NCI-H226 (cell line): ENCODE data around the gene AIG1.

Experiments
- DNase-seq: peaks from one replicate; pipeline ENCODE4 v3.0.0-alpha.2; 2015

AIG1 gene

DNA sequence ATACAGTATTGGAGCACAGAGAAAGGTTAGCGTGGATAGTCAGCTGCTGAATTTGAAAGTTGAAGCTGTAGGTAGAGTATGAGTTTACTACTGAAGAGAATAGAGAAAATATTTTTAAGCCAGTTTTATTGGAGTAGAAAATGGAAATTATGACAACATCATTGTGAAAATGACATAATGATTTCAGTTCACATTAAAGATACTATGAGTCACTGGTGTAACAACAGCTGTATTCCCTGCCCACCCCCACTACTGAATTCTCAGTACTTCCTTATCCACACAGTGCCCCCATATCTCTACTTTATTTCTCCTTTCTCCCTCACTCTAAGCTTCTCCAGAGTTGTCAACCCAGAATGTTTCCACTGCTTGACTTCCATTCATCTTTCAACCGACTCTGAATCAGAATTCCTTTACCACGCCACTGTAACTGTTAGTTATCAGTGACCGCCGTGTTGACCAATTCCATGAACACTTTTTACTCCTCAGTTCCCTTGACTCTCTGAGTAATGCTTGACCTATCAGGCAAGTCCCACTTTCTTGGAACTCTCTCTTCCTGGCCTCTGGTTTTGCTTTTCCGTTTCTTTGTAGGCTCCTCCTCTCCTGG is 139.6 kb downstream of the AIG1 start:
- DNase-seq, result no peak

DNA sequence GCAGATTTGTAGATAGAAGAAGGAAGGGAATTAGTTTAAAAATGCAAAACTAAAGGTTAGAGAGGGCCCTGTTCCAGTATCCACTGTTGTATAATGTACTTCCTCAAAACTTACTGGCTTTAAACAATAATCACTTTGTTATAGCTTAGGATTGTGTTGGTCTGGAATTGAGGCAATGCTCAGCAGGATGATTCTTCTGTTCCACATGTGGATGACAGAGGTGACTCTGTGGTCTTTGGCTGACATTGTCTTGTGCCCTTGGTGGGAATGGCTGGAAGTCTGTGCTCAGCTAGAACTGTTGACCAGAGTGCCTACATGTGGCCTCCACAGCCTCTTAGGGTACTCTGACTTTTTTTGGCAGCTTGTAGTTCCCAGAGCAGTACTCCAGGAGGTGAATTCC is 143.4 kb downstream of the AIG1 start:
- no peak for DNase-seq

DNA sequence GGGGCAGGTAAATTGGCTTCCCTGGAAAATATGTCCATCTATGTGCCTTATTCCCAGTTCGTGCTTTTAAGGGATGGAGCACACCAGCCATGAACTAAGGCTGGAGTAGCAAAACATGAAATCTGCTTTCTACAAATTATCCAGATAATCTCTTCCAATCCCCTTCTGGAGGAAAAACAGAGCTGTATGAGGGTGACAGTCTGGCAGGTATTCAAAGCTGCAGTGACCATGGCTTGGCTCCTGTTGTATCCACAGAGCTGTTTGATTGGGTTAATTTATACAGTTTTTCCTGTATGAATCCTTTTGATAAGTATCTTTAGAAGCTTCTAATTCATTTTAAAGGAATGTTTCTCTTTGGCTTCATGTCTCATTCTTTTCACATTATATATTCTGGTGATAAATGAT is 144.4 kb downstream of the AIG1 start:
- DNase-seq, result no peak

DNA sequence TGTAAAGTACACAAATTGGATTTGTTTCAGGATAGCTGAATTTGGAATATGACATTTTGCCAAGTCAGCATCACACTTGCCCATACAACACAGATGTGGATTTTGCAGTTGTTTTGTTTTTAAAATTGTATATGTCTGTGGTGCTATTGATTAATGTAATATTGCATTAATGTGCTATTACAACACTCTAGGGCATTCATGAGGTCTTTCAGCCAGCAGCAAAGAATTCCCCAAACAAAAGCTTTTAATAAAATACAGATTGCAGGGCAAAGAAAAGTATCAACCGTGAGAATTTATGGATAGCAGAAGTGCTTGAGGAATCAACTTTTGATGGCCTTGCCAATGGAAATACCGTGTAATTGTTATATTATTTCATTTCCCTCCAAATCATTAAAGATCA is 144.9 kb downstream of the AIG1 start:
- no peak for DNase-seq

DNA sequence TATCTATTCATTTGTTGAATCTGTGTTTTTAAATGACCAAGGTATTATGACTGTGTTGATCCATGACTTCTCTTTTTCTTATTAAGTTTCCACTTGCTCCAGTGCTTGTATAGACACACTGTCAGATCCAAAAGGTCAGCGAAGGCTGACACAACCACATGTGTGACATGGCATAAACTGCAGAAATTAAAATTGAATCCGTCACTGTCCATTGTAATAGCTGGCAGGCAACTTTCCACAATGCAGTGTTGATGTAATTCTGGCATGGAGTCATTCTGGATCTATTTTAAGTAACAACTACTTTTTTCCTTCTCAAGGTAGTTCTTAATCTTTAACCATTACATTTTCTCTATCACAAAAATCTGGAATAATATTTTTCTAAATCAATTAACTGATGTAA is 145.3 kb downstream of the AIG1 start:
- no peak for DNase-seq

DNA sequence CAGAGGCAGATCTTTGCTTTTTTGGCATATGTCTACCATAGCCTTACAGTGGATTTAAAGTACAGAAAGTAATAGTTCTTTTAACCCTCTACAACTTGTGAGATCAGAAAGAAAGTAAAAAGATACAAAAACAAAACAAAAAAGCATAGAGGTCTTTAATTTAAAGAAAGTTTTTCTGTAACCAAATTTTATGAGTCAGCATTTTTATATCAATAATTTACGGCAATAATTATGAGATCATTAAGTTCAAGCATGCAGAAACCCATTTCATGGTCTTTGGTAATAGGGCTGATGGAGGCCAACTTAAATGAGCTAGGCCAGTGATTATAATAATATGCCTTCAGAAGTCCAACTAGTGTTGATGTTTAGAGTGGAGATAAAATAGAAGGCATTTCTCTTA is 145.9 kb downstream of the AIG1 start:
- no peak for DNase-seq

DNA sequence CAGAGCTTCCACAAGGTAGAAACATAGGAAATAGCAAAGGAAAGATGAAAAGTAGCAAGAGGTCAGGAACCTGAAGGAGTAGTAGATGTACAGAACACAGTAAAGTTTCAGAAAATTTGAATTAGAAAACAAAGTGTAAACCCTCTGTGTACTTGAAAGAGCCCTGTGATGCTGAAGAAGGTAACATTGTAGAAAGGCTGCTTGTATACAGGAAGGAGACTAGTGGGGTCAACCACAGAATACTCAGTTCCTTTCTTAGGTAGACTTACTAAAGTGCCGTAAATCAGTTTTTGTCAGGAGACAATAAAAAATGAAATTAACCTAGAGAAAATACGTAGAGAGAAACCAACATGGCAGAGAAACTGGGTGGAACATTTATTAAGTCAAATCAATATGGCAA is 149.7 kb downstream of the AIG1 start:
- no peak for DNase-seq

DNA sequence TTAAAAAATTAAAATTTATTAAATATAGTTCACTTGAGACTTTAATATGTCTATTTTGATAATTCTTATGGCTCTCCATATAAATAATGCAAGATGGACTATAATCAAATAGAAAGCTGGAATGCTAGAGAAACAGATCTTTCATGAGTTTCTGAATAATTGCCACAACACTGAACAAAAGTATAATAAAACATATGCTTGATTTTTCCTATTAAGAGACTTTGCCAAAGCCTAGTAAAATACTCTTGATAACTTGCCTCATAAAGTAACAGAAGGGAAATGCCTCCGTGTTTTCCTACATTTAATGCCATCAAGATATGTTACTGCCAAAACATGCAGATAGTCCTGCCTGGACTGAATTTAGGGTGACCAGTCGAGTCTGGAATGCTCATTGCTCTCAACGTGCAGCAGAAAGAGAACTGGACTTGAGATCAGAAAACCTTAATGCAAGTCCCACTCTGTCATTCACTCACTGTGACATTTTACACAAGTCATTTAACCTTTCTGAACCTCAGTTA is 153.2 kb downstream of the AIG1 start:
- no peak for DNase-seq

DNA sequence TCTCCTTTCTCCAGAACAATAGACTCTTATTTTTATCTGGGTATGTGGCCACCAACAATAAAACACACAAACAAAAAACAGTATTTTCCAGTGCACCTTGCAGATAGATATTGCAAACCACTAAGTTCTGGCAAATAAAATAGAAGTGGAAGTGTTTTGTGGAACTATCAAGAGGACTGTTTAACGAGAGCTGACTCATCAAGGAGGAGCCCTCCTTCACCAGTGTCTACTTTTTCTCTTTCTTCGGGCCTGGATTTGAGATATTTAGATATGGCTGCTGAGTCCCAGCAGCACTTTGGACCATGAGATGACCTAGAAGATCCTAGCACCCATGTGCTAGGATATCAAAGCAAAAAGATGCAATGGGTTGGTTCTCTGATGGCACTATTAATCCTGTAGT is 154.7 kb downstream of the AIG1 start:
- DNase-seq, result no peak

DNA sequence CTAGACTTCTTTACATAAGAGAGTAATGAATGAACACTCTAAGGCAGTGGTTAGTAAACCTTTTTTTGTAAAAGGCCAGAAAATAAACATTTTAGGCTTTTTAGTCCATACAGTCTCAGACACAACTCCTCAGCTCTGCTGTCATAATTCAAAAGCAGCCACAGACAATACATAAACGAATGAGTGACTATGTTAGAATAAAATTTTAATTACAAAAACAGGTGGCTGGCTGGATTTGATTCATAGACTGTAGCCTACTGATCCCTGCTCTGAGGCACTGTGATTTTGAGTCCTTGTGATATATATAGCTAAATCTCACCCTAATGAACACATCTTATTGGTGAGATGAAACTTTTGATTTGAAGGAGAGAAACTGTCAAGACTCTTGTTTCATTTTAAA is 155.1 kb downstream of the AIG1 start:
- no peak for DNase-seq

DNA sequence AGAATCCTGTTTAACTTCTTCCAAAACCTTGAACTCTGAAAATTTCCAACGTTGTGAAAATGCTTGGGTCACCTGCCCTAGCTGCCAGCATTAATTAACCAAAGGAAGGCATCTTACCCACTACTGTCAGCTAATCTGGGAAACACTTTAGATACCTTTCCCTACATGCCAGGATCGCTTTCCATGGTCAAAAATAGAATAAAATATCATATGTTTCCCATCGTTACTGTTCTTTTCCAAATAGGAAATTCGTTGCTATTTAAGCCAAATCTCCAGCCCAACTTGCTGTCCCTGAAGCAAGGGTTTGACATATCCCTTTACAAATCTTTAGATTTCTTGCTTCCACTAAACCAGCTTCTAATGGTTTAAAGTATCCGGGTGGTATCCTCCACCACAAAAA is 157.5 kb downstream of the AIG1 start:
- DNase-seq, result no peak

DNA sequence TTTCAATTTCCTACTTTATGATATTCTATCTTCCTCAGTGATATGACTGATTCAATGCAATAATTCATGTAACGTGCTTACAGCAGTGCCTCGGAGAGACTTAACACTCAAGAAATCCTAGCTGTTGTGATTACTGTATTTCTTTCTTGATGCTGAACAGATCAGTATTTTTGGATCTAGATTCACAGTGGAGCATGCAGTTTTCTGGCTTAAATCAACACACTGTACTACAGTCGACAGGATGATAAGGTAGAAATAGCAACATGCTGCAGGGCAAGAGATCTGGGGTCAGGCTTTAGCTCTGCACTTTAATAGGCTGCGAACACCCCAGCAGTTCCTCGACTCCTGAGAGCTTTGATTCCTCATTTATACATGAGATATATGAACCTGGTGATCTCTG is 161.0 kb downstream of the AIG1 start:
- DNase-seq, result no peak

DNA sequence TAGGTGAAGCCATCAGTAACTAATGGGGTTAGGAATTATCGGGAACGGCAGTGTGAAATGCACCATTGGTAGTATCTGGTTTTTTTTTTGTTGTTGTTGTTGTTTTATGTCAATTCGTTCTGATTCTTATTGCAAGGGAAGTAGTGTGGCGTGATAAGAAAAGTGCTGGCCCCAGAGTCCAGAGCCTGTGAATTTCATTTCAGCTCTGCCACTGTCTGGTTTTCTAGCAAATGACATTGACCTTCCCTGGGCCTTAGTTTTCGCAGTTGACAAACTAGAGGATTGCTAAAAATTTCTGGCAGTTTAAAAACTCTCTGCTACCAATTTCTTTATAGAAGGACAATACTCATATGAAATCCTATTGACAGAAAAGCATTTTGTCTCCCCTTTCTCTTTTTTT is 161.6 kb downstream of the AIG1 start:
- DNase-seq, result no peak

DNA sequence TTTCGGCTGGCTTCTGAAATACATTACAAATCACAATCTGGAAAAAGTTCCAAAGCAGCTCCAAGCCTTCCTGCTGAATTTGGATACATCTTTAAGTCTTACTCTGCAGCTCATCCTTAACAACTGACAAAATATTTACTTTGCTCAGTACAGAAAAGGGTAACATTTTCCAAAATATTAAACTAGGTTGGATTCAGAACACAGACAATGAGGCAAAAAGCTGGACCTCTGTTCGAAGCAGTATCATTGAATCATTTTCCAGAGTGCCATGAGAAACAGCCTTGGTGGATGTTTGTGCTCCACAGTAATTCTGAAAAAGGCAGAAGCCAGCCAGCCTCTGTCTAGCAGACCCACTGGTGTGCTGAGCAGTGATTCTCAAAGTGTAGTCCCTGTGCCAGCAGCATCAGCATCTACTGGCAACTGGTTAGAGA is 162.1 kb downstream of the AIG1 start:
- DNase-seq, result no peak

DNA sequence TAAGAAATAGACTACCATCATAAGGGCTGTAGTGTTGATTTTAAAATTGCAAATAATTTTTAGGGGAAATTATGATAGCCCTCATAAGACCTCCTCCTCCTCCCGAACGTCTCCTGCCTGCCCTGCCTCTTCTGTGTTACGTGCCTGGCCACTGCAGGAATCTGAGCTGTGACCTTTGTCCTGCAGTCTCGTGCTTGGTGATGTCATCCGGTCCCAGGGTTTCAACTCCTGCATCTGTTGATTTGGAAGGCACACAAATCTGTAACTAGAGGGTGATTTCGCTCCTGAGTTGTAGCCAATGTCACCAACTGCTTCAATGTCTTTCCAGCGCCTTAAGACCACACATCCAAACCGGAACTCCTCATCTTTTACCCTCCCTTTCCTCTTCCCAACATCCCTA is 163.2 kb downstream of the AIG1 start:
- DNase-seq, result no peak

DNA sequence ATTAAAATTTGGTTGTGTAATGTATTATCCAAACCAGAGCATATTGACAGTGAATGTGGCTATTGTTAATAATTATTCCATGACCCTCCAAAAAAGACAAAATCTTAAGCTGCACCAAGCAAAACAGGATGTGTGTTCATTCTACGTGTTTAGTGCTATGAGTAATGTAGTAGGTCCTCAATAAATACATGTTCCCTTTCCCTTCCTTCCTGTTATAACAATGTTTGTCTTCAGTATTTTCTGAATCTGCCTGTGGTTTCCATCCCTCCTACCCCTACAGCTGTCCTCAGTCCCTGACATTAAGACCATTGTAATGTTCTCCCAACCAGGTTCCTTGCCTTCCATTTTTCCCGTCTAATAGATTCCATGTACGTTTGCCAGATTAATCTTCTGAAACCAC is 163.8 kb downstream of the AIG1 start:
- DNase-seq, result no peak

DNA sequence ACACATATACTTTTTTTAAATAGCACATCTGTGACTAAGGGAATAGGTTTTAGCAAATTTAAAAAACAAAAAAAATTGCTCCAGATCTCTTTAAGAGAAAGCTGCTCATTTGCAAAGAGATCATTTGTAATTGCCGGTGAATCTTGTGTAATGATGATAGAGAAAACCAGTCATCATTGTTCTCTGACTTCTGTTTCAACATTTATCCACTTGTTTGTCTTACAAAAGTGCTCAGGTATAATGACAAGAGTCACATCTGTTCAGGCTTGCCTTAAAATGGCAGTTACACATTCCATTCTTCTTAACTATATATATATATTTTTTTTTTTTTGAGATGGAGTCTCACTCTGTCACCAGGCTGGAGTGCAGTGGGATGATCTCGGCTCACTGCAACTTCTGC is 165.2 kb downstream of the AIG1 start:
- DNase-seq, result no peak

DNA sequence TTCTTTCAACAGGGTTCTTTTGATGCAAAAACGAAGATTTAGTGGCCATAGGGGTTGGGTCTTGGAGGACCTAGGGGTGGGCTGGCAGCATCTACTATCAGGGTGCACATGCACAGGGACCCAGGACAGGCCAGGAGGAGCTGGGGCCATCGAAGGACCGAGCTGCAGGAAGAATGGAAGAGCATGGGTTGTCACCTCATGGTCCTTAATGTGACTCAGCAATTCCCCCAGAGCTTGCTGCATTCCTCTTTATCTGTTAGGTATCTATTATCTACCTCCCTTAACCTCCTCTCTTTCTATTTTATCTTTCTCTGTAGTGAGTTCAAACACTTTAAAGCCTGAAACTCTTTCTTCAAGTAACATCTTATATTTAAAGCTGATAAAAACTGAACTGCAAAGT is 167.0 kb downstream of the AIG1 start:
- no peak for DNase-seq

DNA sequence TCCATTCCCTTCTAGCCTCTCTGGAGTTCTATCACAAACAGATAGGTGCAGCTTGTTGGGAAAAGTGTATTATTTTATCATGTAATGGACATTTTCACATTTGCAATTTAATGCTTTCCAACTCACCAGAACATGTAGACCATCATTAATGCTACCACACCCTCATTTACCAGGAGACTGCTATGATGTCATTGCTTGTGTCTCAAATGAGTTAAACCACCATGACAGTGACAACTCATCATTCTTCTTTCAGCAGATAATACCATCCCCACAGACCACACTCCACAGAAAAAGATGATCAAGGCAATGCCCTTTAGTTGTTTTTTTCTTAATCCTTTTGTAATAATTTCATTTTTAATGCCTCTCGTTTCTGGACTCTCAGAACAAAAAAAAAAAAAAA is 168.7 kb downstream of the AIG1 start:
- DNase-seq, result no peak

DNA sequence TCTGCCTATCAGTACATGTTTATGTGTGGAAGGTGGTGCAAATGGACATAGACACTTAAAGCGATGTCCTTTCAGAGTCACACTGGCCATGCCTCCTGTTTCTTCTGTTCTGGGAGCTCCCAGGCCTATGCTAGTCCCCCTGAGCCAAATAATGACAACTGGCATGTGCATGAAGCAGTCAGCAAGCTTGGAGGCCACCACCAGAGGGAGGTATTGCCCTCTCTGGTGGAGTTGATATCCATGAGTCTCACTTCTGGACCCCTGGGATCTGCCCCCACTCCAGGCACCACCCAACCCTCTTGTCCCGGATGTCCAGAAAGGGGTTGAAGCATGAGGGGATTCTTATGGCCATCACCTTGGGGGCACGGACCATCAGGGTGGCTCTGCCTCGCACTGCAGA is 172.2 kb downstream of the AIG1 start:
- DNase-seq, result no peak

DNA sequence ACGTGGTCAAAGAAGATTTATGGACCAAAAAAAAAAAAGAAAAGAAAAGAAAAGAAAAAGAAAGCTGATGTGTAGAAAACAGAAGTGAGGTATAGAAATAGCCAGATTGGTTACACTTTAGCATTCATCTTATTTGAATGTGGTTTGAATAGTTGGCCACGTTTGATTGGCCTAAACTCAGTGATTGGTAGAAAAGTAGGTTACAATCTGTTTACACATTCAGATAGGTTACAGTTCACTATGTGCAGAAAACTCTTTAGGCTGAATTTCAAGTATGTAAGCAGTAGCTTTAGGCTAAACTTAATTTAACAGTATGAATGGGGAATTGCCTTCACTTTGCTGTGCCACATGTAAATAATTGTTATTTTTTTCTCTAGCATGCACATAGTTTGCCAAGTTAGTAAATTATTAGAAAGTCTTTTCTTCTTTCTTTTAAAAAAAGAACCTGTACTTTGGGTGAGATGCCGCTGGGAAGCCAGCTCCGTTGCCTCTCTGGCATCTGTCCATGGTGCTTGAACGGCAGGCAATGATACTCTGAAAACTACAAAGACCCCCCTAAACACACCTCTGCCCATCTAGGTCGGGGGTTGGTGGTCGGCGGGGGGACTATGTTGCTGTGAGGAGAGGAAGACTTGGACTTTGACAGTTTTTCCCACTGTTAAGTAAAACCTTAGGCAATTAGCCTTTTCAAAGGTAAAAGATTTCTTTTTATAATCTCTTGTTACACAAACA is 173.0 kb downstream of the AIG1 start:
- DNase-seq, result no peak

DNA sequence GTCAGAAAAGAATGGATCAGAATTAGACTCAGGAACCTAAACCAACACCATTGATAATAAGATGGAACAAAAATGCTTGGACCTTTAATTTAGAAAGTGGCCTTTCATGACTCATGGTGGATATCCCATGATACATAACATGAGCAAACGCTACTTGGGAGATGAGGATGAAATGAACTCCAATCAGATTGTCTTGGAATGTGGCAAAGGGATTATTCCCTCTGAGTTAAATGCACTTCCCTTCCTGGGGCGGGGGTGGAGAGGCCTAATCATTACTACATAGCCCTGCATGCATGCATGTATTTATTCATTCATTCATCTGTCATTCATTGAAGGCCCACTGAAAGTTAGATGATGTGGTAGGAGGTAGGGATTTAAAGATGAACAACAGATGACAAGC is 174.0 kb downstream of the AIG1 start:
- DNase-seq, result peak; percentile 2

DNA sequence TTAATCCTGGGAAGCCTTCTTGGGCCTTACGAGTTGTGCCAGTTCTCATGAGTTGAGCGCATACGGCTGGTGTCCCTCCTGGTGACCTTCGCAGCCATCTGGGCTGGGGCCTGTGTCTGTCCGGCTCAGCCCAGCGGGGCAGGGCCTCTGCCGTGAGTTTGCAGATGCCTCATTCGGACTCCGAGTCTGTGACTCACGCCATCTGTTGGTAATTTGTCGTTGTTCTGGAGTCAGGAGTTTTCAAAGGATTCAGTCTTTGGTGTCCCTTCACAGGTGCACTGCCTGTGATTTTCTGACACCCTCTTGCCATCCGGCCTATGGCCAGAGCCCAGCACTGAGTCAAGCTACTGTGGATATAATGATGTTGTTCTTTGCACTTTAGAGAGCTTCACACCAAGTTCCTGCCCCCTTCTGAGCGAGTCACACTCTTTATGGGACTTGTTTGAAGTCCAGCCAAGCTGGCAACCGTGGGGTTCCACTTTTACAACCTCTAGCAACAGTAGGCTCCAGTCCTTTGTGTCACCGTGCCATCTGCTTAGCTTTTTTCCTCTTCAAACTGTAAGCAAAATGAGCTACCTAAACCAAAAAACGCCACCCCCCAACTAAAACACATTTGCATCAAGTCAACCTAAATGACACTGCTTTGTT is 175.6 kb downstream of the AIG1 start:
- DNase-seq, result no peak

DNA sequence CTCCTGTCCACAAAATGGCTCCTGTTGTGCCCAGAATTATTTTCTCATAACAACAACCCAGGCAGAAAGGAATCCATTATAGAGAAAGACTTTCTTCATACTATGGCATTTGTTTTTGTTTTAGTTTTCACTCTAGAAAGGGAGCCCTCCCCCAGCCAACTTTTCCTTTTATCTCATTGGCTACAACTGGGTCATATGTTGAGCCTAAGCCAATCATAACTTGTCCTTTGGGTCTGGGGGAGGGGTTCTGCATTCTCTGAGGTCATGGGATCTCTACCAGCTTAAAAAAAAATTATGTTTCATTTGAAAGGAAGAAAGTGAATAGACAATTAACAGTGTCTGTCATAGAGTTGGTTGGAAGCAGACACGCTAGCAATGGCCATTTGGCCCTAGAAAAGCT is 177.6 kb downstream of the AIG1 start:
- DNase-seq, result no peak
